ENCODE measurements around the gene TAS2R60. TPM values are rescaled to one million over a fixed set of nuclear protein-coding genes. Genes with fewer than 3 reads are reported as not detected.
"Not testable (repeated sequence)": the region's sequence is repeated elsewhere in the genome, so short reads cannot be mapped to it uniquely, and the experiment has no call there.

The TAS2R60 gene, protein sequence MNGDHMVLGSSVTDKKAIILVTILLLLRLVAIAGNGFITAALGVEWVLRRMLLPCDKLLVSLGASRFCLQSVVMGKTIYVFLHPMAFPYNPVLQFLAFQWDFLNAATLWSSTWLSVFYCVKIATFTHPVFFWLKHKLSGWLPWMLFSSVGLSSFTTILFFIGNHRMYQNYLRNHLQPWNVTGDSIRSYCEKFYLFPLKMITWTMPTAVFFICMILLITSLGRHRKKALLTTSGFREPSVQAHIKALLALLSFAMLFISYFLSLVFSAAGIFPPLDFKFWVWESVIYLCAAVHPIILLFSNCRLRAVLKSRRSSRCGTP
- total RNA-seq = 1.7 TPM

DNA sequence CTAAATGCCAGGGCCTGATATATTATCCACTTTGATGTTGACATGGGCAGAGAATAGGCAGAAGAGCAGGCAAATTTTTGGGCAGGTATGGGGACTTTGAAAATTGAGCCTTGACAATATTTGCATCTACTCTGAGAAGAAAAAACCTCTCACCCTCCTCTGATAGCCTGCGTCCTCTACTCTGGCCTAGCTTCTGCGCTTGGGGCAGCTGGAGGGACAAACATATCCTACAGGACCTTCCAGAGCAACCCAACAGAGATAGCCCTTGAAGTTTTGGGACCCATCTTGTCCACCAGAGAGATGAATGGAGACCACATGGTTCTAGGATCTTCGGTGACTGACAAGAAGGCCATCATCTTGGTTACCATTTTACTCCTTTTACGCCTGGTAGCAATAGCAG, at the start of gene TAS2R60:
TAS2R60 (plus strand) TSS at position 301 of the 400 bp plus-strand sequence; CDS start at position 301, 0 bp downstream.
- H3K4me1 ChIP-seq (ENCODE audit: insufficient read depth, low read length) = no peaks in the 10 kb centered on the region
- H3K27me3 ChIP-seq (ENCODE audit: insufficient read depth, low read length) = no peaks in the 10 kb centered on the region
- no peak within 1 kb of the TSS for H3K4me3 ChIP-seq (ENCODE audit: low read length)

DNA sequence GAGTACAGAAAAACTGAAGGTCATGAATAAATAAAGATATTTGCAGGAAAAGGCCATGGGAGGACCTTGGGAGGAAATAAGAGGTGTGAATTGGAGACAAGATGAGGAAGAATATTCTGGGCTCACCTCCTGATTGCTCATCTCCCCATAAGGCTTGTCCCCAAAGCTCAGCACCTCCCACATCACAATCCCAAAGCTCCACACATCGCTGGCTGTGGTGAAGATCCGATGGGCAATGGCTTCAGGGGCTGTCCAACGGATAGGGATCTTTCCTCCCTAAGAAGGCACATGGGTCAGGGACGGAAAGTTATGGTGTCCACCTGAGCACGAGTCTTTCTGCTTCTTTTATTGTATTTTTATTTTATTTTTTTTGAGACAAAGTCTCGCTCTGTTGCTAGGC, 49.2 kb upstream of the TAS2R60 start:
- H3K27me3 ChIP-seq (ENCODE audit: insufficient read depth, low read length) = no peaks in the 10 kb centered on the region
- H3K9me3 ChIP-seq (ENCODE audit: low read depth, low read length) = no peaks in the 10 kb centered on the region

More for the DNA sequence above, at the start of gene TAS2R60:
- no peaks in the 10 kb centered on the region for H3K9me3 ChIP-seq (ENCODE audit: low read depth, low read length)

DNA sequence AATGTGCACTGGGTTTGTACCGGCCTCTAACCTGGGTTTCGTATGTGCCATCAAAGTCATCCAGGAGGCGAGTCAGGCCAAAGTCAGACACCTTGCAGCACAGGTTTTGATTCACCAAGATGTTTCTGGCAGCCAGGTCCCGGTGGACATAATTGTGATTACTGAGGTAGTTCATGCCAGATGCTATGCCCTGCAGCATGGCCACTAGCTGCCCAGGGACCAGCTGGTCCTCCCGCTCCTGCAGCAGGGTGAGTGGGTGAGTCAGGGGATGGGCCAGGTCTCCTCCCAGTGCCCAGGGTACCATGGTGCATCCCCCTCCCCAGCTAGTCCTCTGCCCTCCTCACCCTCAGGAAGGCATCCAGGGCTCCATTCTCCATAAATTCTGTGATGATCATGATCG, 48.5 kb upstream of the TAS2R60 start:
- H3K9me3 ChIP-seq (ENCODE audit: low read depth, low read length) = no peaks in the 10 kb centered on the region
- peaks cover 10% of the 10 kb centered on the region for H3K4me1 ChIP-seq (ENCODE audit: insufficient read depth, low read length)
- H3K27me3 ChIP-seq (ENCODE audit: insufficient read depth, low read length) = no peaks in the 10 kb centered on the region
- H3K4me3 ChIP-seq (ENCODE audit: low read length) = no peak overlapping the region

More for the DNA sequence above, 49.2 kb upstream of the TAS2R60 start:
- H3K4me1 ChIP-seq (ENCODE audit: insufficient read depth, low read length) = peaks cover 10% of the 10 kb centered on the region
- H3K4me3 ChIP-seq (ENCODE audit: low read length) = no peak overlapping the region

DNA sequence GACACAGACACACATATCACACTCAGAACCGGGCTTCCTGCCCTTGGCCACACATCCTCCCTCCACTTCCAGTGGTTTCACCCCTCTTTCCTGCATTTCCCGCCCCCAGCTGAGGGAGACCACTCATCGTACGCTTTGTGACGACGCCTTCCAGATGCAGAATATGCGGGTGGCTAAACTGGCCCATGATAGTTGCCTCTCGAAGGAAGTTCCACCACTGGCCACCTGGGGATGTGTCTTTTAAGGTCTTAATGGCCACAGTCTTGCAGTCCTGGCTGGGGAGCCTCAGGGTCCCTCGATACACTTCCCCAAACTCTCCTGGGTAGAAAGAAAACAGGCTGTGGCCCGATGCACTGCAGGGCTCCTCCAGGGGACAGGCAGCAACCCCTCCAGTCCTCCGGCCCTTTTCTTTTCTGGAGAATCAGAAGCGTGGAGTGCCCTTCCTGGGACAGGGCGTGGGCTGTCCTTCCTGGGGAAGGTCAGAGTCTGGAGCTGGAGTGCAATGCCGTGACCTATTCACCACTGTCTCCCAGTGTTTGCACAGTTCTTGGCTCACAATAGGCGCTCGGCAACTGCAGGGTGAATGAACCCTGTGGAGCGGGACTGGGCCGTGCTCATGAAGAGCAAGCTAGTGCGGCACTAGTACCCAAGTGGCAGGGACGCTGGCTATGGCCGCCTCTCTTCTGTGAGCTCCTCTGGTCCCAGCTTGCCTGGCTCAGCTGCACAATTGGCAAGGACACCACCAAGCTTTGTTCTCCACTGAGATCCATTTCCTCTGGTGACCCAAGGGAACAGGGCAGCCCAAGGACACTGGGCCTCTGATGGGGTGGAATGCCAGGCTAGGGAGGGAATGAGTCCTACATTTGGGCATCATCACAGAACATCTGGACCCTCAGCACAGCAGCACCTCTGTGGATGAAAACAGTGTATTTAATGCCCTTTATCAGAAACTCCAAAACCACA, 47.8 kb upstream of the TAS2R60 start:
- Histone ChIP-seq H3K4me3 (ENCODE audit: low read length) (no peak overlapping the region), H3K9me3 (ENCODE audit: low read depth, low read length) (no peaks in the 10 kb centered on the region), H3K4me1 (ENCODE audit: insufficient read depth, low read length) (peaks cover 10% of the 10 kb centered on the region)

DNA sequence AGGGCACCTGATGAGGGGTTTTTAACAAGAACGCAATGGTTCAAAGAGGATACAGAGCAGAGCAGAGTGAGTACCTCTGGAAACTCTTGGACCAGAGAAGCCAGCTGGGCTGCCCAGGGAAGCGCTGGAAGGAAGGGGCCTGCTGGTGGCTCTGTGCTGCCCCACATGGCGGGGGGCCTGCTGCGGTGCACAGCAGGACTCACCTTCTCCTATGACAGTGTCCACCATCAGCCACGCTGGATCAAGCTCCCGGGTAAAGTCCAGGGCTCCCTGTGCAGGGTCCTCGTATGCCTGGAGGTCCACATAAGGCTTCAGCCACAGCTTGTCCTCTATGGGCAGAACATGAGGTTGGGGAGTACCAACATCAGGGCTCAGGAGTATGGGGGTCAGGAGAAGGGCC, 47.1 kb upstream of the TAS2R60 start:
- Histone ChIP-seq H3K4me3 (ENCODE audit: low read length) (no peak overlapping the region), H3K4me1 (ENCODE audit: insufficient read depth, low read length) (peaks cover 10% of the 10 kb centered on the region), H3K9me3 (ENCODE audit: low read depth, low read length) (no peaks in the 10 kb centered on the region), H3K27me3 (ENCODE audit: insufficient read depth, low read length) (no peaks in the 10 kb centered on the region)

More for the DNA sequence above, 47.8 kb upstream of the TAS2R60 start:
- H3K27me3 ChIP-seq (ENCODE audit: insufficient read depth, low read length) = no peaks in the 10 kb centered on the region

DNA sequence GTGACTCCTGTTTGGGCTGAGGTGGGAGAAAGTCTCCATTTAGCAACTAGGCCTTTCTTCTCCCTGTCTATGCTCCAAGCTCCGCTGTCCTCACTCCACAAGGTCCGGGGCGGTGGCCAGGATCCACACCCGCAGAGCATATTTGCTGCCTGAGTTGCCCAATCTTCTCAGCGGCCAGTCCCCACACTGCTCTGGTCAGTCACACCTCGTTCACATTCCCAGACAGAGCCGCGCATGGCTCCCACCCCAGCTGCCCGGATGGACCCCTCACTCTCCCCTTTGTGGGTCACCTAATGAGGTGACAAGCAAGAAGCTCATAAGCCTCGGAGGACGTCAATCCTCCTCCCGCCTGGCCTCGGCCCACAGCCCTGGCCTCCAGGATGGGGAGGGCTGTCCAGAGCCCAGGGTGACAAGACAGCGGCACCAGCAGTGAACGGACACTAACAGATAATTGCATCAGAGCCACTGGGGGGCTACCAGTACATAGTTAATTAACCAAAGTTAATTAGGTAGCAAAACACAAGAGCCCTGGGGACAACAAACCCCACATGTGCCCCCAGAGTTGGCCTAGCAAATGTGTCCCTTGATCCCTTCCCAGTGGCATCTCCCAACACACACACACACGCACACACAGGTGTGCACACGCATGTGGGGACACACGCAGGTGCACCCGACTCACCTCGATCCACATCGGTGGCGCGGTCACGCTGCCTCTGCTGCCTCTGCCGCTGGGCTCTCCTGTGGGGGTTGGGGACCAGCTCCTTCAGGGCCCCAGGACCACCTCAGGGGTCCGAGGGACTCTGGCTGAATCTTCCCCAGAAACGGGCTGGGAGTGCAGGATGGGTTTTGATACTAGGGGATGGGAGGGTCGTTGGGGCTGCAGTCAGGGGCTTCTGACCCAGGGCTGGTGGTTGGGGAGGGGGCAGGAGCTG, 46.4 kb upstream of the TAS2R60 start:
- Histone ChIP-seq H3K9me3 (ENCODE audit: low read depth, low read length) (no peaks in the 10 kb centered on the region), H3K27me3 (ENCODE audit: insufficient read depth, low read length) (no peaks in the 10 kb centered on the region), H3K4me1 (ENCODE audit: insufficient read depth, low read length) (peaks cover 10% of the 10 kb centered on the region), H3K4me3 (ENCODE audit: low read length) (no peak overlapping the region)

DNA sequence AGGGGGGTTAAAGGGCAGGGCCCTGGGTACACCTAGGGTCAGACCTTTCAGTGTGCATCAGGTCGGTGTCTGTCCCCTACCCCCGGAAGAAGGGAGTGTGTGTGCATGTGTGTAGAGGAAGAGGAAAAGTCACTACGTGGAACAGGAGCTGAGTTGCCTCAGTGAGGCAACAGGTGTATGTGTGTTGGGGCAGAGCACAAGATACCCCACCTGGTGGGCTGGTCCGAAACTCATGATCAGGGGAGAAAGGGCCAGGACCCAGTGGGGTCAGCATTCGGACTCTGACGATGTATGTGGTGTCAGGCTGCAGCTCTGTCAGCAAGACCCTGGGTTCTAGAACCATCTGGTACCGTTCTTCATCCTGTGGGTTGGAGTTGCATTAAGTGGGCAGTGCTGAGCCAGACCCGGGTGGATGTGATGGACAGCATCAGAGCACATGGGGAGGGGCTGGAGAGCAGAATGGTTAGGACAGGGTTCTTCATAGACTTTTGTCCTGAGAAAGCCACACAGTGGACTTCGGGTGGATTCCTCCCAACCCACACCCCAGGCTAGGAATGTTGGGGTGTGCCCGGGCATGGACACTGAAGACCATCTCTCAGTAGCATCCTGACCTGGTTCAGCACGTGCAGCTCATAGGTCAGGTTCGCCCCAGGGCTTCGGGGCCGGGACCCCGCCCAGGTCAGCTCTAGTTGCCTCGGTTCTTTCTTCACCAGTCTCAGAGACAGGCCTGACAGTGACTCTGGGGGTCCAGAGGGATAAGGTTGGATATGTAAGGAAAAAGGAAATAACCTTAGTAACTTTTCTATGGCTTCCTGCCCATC, 45.3 kb upstream of the TAS2R60 start:
- no peak overlapping the region for H3K4me3 ChIP-seq (ENCODE audit: low read length)
- H3K27me3 ChIP-seq (ENCODE audit: insufficient read depth, low read length) = no peaks in the 10 kb centered on the region
- H3K9me3 ChIP-seq (ENCODE audit: low read depth, low read length) = no peaks in the 10 kb centered on the region
- peaks cover 10% of the 10 kb centered on the region for H3K4me1 ChIP-seq (ENCODE audit: insufficient read depth, low read length)

DNA sequence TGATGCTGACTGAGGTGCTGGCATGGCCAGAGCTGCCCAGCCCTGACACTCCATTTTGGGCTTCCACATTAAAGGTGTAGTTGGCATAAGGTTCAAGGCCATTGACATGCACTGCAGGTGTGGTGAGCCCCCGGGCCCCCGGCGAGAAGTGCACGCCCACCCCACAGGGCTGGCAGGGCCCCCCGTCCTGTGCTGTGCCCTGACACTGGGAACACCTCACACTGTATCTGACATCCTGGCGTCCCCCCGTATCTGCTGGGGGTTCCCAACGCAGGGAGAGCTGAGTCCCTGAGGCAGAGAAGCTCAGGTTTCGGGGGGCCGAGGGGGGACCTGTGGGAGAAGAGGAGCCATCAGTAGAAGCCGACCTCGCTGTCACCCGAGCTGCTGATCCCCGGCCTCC, 44.6 kb upstream of the TAS2R60 start:
- peaks cover 10% of the 10 kb centered on the region for H3K4me1 ChIP-seq (ENCODE audit: insufficient read depth, low read length)

DNA sequence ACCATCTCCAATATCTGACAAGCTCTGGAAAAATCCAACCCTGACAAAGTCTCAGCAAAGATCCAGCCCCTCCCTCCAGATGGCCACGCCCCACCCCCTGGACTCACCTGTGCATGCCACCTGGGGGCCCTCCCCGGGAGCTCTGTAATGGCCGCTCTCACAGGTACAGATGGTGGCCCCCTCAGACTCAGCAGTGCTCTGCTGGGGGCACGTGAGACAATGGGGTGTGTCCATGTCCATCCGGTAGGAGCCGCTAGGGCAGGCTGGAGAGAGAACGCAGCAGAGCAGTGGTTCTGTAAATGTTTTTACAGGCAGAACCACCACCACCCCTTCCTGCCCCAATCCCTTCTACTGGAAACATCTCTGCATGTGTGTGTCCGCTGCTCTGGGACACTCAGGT, 44.1 kb upstream of the TAS2R60 start:
- no peaks in the 10 kb centered on the region for H3K27me3 ChIP-seq (ENCODE audit: insufficient read depth, low read length)
- no peaks in the 10 kb centered on the region for H3K9me3 ChIP-seq (ENCODE audit: low read depth, low read length)
- H3K4me1 ChIP-seq (ENCODE audit: insufficient read depth, low read length) = peaks cover 10% of the 10 kb centered on the region
- no peak overlapping the region for H3K4me3 ChIP-seq (ENCODE audit: low read length)

More for the DNA sequence above, 44.6 kb upstream of the TAS2R60 start:
- Histone ChIP-seq H3K9me3 (ENCODE audit: low read depth, low read length) (no peaks in the 10 kb centered on the region), H3K27me3 (ENCODE audit: insufficient read depth, low read length) (no peaks in the 10 kb centered on the region), H3K4me3 (ENCODE audit: low read length) (no peak overlapping the region)

DNA sequence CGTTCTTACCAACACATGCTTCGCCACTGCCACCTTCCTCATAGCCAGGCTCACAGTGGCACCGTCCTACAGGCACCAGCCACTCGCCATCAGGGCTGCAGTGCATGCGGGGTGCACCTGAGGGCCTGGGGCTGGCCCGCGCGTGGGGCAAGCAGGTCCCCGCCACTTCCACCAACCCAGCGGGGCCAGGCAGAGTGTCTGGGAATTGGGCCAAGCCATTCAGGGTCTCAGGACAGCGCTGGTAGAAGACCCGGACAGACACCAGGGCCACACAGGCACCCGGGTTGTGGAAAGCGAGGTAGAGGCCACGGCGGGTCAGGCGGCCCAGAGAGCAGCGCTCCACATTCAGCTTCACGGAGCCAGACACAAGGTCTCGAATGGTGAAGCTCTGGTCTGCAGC, 43.6 kb upstream of the TAS2R60 start:
- Histone ChIP-seq H3K4me1 (ENCODE audit: insufficient read depth, low read length) (peaks cover 8% of the 10 kb centered on the region), H3K9me3 (ENCODE audit: low read depth, low read length) (no peaks in the 10 kb centered on the region), H3K4me3 (ENCODE audit: low read length) (no peak overlapping the region), H3K27me3 (ENCODE audit: insufficient read depth, low read length) (no peaks in the 10 kb centered on the region)

DNA sequence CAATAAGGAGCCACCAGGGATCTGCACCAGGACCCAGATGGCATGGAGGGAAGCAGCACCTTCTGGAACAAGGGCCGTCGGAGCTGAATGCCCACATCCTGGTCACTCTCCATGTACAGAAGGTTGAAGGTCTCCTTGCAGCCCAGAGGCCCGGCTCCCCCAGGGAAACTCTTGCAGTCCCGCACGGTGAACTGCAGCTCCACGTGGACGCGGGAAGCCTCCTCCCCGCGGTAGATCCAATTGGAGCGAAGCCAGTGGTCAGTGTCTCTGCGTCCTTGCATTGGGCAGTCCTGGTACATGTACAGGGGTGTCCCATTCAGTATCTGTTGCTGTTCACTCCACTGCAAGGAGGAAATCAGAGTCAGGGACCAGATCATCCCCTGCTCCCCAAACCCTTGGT, 42.0 kb upstream of the TAS2R60 start:
- Histone ChIP-seq H3K9me3 (ENCODE audit: low read depth, low read length) (no peaks in the 10 kb centered on the region), H3K4me3 (ENCODE audit: low read length) (no peak overlapping the region), H3K4me1 (ENCODE audit: insufficient read depth, low read length) (peaks cover 8% of the 10 kb centered on the region), H3K27me3 (ENCODE audit: insufficient read depth, low read length) (no peaks in the 10 kb centered on the region)

DNA sequence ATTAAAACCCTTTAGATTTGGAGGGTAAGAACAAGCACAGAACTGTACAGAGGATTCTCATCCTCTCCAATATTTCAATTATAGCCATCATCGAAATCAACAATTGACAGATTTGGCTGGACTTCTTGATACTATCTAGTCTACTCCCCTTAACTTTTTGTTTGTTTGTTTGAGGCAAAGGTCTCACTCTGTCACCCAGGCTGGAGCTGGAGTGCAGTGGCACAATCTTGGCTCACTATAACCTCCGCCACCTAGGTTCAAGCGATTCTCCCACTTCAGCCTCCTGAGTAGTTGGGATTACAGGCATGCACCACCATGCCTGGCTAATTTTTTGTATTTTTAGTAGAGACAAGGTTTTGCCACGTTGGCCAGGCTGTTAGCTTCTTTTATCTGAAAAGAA, 41.0 kb upstream of the TAS2R60 start:
- H3K4me1 ChIP-seq (ENCODE audit: insufficient read depth, low read length) = peaks cover 18% of the 10 kb centered on the region
- not testable (repeated sequence) for H3K4me3 ChIP-seq (ENCODE audit: low read length); H3K9me3 ChIP-seq (ENCODE audit: low read depth, low read length); H3K27me3 ChIP-seq (ENCODE audit: insufficient read depth, low read length)

DNA sequence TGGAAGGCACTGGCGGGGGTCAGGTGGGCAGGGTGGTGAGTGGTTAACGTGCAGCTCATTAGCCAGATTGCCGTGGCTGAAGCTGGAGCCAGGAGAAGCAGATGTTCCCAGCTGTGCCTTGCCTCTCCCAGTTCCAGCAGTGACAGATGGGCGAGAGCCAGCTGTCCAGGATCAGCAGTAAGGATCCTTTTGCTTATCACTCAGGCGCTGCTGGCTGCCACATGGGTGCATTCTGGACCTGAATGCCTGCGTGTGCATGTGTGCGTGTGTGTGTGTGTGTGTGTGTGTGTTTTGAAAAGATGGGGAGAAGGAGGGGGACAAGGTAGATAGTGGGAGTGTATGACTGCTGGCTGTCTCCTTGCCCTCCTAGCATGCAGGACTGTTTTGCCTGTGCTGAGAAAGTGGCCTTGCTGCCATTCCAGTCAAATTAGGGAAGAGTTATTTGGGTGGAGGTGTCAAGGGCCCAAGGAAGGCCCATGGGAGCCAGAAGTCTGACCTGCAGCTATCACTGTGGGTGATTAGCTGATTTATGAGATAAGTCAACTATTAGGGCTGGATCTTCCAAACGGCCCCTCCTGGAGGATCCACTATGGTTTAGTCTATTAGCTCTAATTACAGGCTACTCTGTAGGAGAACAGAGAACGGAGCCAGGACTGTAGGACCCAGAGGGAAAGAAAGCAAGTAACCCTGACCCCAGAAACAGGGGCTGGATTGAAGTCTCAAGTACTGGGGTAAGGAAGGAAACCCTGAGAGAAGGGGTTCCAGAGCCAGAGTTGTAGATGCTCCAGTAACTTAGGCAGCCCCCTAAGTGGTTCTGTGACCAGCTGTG, 37.9 kb upstream of the TAS2R60 start:
- H3K4me3 ChIP-seq (ENCODE audit: low read length) = no peak overlapping the region
- no peaks in the 10 kb centered on the region for H3K27me3 ChIP-seq (ENCODE audit: insufficient read depth, low read length)
- no peaks in the 10 kb centered on the region for H3K9me3 ChIP-seq (ENCODE audit: low read depth, low read length)
- peaks cover 44% of the 10 kb centered on the region for H3K4me1 ChIP-seq (ENCODE audit: insufficient read depth, low read length)
